ENCODE measurements around the gene NELL1.

Gene NELL1

GRCh38 chr11:20808328-20808727 lies 138.9 kb downstream of the NELL1 start:
- no peak for TF ChIP-seq CTCF (IDR thresholded peaks at IDR 0.05)

- TF ChIP-seq CTCF (IDR thresholded peaks at IDR 0.05): no peak
Observed at GRCh38 chr11:20821046-20821445, 151.7 kb downstream of the NELL1 start.

GRCh38 chr11:20821470-20821869 lies 152.1 kb downstream of the NELL1 start:
- TF ChIP-seq CTCF (IDR thresholded peaks at IDR 0.05): no peak

GRCh38 chr11:20824773-20825172 lies 155.4 kb downstream of the NELL1 start:
- TF ChIP-seq CTCF (IDR thresholded peaks at IDR 0.05): no peak

GRCh38 chr11:20835561-20835960 lies 166.2 kb downstream of the NELL1 start:
- TF ChIP-seq CTCF (IDR thresholded peaks at IDR 0.05): no peak

- TF ChIP-seq CTCF (IDR thresholded peaks at IDR 0.05): no peak
Observed at GRCh38 chr11:20839231-20839630, 169.8 kb downstream of the NELL1 start.

GRCh38 chr11:20840341-20840740 lies 171.0 kb downstream of the NELL1 start:
- no peak for TF ChIP-seq CTCF (IDR thresholded peaks at IDR 0.05)

- no peak for TF ChIP-seq CTCF (IDR thresholded peaks at IDR 0.05)
Observed at GRCh38 chr11:20844216-20844615, 174.8 kb downstream of the NELL1 start.

Measured in LNCAP (cell line).